ENCODE data around the gene KXD1. TPM values are rescaled to one million over a fixed set of nuclear protein-coding genes. Genes with fewer than 3 reads are reported as not detected.
"Not testable (repeated sequence)": the region's sequence is repeated elsewhere in the genome, so short reads cannot be mapped to it uniquely, and the experiment has no call there.

KXD1 gene
- total RNA-seq, 1 donor from 2014 or later: 121 TPM

DNA sequence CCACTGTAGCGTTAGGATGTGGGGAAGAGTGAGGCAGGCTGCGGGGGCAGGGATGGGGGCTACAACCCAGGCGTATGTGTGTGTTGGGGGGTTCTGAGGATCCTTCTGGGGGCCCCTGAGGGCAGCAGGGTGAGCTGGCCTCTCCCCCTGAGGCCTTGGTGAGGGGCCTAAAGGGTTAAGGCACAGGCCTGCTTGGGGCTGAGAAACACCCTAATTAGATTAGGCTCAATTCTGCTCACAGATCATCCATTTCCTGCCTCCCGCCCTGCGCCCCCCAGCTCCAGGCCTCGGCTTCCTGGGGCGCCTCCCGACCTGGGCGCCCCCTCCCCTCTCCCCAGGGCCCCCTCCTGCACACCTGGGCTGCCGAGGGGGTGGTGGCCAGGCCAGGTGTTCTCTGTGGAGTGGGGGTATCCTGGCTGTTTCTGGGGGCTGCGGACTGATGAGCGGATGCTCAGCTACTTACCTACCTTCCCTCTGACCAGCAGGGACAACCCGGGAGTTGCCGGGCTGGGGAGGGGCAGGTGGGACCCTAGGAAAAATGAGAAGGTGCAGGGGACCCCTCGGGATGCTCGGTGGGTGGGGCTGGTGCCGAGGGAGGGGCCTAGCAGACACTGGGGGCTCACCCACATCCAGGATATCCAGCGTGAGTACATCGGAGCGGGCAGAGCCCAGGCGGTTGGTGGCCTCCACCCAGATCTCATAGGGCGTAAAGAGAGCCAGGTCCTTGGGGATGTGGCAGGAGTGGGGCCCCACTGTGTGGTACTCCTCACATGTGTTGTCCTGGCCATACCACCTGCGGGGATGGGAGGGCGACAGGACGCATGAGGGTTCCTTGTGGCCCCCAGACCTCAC, 40.4 kb downstream of the KXD1 start:
- DNase-seq (ENCODE audit: low read depth): no peak
- Histone ChIP-seq H3K27me3 (ENCODE audit: control insufficient read depth, insufficient read depth, low read length) (peaks cover 33% of the 10 kb centered on the region), H3K36me3 (ENCODE audit: control insufficient read depth, insufficient read depth, low read length) (no peaks in the 10 kb centered on the region), H3K4me3 (ENCODE audit: low read depth, low read length) (no peak overlapping the region)
- TF ChIP-seq, protein P1, sequence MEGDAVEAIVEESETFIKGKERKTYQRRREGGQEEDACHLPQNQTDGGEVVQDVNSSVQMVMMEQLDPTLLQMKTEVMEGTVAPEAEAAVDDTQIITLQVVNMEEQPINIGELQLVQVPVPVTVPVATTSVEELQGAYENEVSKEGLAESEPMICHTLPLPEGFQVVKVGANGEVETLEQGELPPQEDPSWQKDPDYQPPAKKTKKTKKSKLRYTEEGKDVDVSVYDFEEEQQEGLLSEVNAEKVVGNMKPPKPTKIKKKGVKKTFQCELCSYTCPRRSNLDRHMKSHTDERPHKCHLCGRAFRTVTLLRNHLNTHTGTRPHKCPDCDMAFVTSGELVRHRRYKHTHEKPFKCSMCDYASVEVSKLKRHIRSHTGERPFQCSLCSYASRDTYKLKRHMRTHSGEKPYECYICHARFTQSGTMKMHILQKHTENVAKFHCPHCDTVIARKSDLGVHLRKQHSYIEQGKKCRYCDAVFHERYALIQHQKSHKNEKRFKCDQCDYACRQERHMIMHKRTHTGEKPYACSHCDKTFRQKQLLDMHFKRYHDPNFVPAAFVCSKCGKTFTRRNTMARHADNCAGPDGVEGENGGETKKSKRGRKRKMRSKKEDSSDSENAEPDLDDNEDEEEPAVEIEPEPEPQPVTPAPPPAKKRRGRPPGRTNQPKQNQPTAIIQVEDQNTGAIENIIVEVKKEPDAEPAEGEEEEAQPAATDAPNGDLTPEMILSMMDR (IDR thresholded peaks at IDR 0.05; ENCODE audit: insufficient read depth, low read length, poor library complexity, severe bottlenecking): no peak

DNA sequence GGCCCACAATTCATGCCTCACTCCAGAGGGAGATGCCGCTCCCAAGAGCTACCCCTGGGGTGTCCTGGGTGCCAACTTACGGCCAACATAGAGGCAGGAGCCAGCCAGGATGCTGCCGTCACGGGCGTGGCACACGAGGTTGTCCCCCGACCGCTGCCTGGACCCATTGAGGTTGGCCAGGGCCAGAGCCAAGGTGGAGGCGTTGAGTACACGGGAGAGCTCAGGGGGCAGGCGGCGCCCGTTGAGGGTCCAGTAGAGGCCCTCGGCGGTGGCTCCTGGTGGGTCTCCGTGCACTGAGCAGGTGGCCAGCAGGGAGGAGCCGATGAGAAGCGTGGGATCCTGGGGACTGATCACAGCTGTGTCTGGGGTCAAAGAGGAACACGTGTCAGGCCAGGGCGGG, 41.8 kb downstream of the KXD1 start:
- DNase-seq (ENCODE audit: low read depth): no peak
- H3K4me3 ChIP-seq (ENCODE audit: low read depth, low read length): no peak overlapping the region
- no peaks in the 10 kb centered on the region for H3K36me3 ChIP-seq (ENCODE audit: control insufficient read depth, insufficient read depth, low read length)
- H3K27me3 ChIP-seq (ENCODE audit: control insufficient read depth, insufficient read depth, low read length): peaks cover 47% of the 10 kb centered on the region
- TF ChIP-seq, protein P1 (IDR thresholded peaks at IDR 0.05; ENCODE audit: insufficient read depth, low read length, poor library complexity, severe bottlenecking): no peak

DNA sequence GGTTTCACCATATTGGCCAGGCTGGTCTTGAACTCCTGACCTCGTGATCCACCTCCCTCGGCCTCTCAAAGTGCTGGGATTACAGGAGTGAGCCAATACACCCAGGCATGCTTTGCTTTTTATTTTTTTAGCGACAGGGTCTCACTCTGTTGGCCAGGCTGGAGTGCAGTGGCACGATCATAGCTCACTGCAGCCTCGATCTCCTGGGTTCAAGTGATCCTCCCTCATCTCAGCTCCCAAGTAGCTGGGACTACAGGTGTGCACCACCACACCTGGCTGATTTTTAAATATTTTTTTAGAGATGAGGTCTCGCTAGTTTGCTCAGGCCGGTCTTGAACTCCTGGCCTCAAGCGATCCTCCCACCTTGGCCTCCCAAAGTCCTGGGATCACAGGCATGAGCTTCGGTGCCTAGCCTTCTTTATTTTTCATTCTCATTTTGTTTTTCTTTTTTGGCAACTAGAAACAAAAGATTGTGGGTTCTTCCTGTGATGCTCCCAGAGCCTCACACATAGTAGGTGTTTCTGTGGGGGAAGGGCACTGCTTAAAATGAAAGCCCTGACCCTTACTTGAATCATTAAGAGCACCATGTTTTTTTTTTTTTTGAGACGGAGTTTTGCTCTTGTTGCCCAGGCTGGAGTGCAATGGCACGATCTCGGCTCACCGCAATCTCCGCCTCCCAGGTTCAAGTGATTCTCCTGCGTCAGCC, 43.2 kb downstream of the KXD1 start:
- not testable (repeated sequence) for DNase-seq (ENCODE audit: low read depth); H3K4me3 ChIP-seq (ENCODE audit: low read depth, low read length); H3K36me3 ChIP-seq (ENCODE audit: control insufficient read depth, insufficient read depth, low read length)
- peaks cover 53% of the 10 kb centered on the region for H3K27me3 ChIP-seq (ENCODE audit: control insufficient read depth, insufficient read depth, low read length)

DNA sequence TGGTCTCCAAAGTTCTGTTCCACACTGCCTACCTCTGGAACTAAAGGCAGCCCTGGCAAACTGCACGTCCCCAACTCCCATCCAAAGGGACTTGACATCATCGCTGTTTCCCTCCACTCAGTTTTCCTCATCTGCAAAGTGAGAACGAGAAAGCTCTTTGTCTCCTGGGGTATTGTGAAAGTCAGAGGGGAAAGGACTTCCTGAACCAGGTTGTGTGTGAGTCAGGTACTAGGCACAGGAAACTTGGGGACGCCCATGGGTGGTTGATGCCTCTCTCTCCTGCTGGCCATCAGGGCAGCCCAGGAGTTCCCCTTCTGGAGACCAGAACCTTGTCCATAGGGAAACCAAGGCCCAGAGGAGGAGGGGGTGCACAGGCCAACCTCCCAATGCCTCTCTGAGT, 44.2 kb downstream of the KXD1 start:
- no peak for DNase-seq (ENCODE audit: low read depth)
- no peaks in the 10 kb centered on the region for H3K36me3 ChIP-seq (ENCODE audit: control insufficient read depth, insufficient read depth, low read length)
- peaks cover 54% of the 10 kb centered on the region for H3K27me3 ChIP-seq (ENCODE audit: control insufficient read depth, insufficient read depth, low read length)
- no peak overlapping the region for H3K4me3 ChIP-seq (ENCODE audit: low read depth, low read length)
- TF ChIP-seq, protein P1 (IDR thresholded peaks at IDR 0.05; ENCODE audit: insufficient read depth, low read length, poor library complexity, severe bottlenecking): no peak

DNA sequence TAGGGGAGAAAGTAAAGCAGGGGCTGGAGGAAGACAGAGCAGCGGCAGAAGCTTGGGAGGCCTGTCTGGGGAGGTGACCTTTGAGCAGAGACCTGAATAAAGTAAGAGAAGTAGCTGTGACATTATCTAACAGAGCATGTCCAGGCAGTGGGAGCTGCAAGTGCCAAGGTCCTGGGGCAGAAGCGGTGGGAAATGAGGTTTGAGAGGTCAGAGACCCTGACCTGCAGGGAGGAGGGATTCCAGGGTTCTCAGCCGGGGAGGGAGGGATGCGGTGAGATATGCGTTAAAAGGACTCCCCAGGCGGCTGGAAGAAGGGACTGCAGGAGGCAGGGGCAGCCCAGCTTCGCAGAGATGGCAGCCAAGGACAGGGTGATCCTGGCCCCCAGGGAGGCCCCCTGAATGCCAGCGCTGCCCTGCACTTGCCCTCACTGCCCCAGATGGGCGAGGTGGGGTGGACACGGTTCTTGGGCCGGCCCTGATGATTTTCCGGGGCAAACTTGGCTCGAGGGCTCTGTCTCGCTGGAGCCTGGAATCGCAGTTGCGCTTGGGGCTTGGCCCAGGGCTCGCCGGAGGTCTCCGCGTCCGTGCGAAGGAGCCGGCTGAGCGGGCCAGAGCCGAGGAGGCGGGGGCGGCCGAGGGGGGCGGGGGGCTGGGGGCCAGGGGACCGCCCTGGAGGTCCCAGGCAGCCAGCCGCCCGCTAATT, 45.7 kb downstream of the KXD1 start:
- Histone ChIP-seq H3K27me3 (ENCODE audit: control insufficient read depth, insufficient read depth, low read length) (peaks cover 62% of the 10 kb centered on the region), H3K36me3 (ENCODE audit: control insufficient read depth, insufficient read depth, low read length) (no peaks in the 10 kb centered on the region), H3K4me3 (ENCODE audit: low read depth, low read length) (no peak overlapping the region)
- DNase-seq (ENCODE audit: low read depth): no peak
- TF ChIP-seq, protein P1 (IDR thresholded peaks at IDR 0.05; ENCODE audit: insufficient read depth, low read length, poor library complexity, severe bottlenecking): peak; percentile 42

Data from kidney epithelial cell (primary cell).